ENCODE results near the gene ACOXL. TPM values are rescaled to one million over a fixed set of nuclear protein-coding genes. Genes with fewer than 3 reads are reported as not detected.
"Not testable (repeated sequence)": the region's sequence is repeated elsewhere in the genome, so short reads cannot be mapped to it uniquely, and the experiment has no call there.

ACOXL gene
- total and polyA plus RNA-seq, 2 donors (not counting 3 experiments of a cell fraction or from before 2014, with no cell fraction given): not detected

GRCh38 chr2:110854355-110855081 is 122.1 kb downstream of the ACOXL start:
- no peaks in the 10 kb centered on the region for H4K20me1 ChIP-seq (replicated peaks; ENCODE audit: control insufficient read depth, extremely low read depth, insufficient read depth, low read length)

GRCh38 chr2:110855841-110856240 is 123.5 kb downstream of the ACOXL start:
- H4K20me1 ChIP-seq (replicated peaks; ENCODE audit: control insufficient read depth, extremely low read depth, insufficient read depth, low read length); BruUV-seq (replicated peaks); H3K9ac ChIP-seq (replicated peaks; ENCODE audit: extremely low read depth, insufficient read depth, low read length); H2AFZ ChIP-seq (ENCODE audit: low read depth, low read length); H3K4me2 ChIP-seq (ENCODE audit: insufficient read depth, low read length); POLR2A ChIA-PET; FAIRE-seq; DNase-seq (ENCODE audit: low read depth, low spot score); CTCF ChIA-PET; dilution Hi-C loops (cut with MboI; ENCODE audit: extremely low pct_ligation_motif_present, low sequenced_read_pairs); intact Hi-C loops (cut with micrococcal nuclease); H3K9me3 ChIP-seq (replicated peaks; ENCODE audit: control insufficient read depth, insufficient read depth, low read length); H3K4me3 ChIP-seq (replicated peaks in 1 of 3; ENCODE audit: insufficient read depth in 1 of 3, low read depth in 1 of 3, low read length in 3 of 3); H3K4me1 ChIP-seq (ENCODE audit: control insufficient read depth, extremely low read depth, insufficient read depth, low read length); H3K27ac ChIP-seq (ENCODE audit: insufficient read depth, low read depth, low read length); H3K79me2 ChIP-seq (ENCODE audit: control insufficient read depth, insufficient read depth, low read length); H3K9me1 ChIP-seq (replicated peaks; ENCODE audit: control insufficient read depth, extremely low read depth, insufficient read depth, low read length); H3K36me3 ChIP-seq (ENCODE audit: control insufficient read depth in 2 of 2, extremely low read depth in 1 of 2, insufficient read depth in 2 of 2, low read length in 2 of 2): not testable (repeated sequence)
- peaks cover 4 to 12% of the 10 kb centered on the region in 2 experiments for H3K27me3 ChIP-seq (ENCODE audit: control insufficient read depth in 2 of 2, insufficient read depth in 2 of 2, low read length in 2 of 2)

More at GRCh38 chr2:110854355-110855081, 122.1 kb downstream of the ACOXL start:
- Histone ChIP-seq H3K27ac (ENCODE audit: insufficient read depth, low read depth, low read length) (no peak overlapping the region), H3K4me3 (replicated peaks in 1 of 3; ENCODE audit: insufficient read depth in 1 of 3, low read depth in 1 of 3, low read length in 3 of 3) (no peak overlapping the region), H3K4me1 (ENCODE audit: control insufficient read depth, extremely low read depth, insufficient read depth, low read length) (no peaks in the 10 kb centered on the region), H3K9ac (replicated peaks; ENCODE audit: extremely low read depth, insufficient read depth, low read length) (no peak overlapping the region), H3K4me2 (ENCODE audit: insufficient read depth, low read length) (no peak overlapping the region), H3K36me3 (ENCODE audit: control insufficient read depth in 2 of 2, extremely low read depth in 1 of 2, insufficient read depth in 2 of 2, low read length in 2 of 2) (no peaks in the 10 kb centered on the region), H3K27me3 (ENCODE audit: control insufficient read depth in 2 of 2, insufficient read depth in 2 of 2, low read length in 2 of 2) (peaks cover under 1 to 9% of the 10 kb centered on the region in 2 experiments), H3K79me2 (ENCODE audit: control insufficient read depth, insufficient read depth, low read length) (no peaks in the 10 kb centered on the region), H3K9me1 (replicated peaks; ENCODE audit: control insufficient read depth, extremely low read depth, insufficient read depth, low read length) (no peaks in the 10 kb centered on the region), H2AFZ (ENCODE audit: low read depth, low read length) (no peak overlapping the region), H3K9me3 (replicated peaks; ENCODE audit: control insufficient read depth, insufficient read depth, low read length) (no peaks in the 10 kb centered on the region)
- DNase-seq (ENCODE audit: low read depth, low spot score) (no peak), FAIRE-seq (no peak)
- CTCF ChIA-PET: interaction anchor here (0.6 to 1.8 kb wide), 5 partner anchors 13 to 342 kb away, joined by 3 to 6 read pairs (median 4); no protein-coding TSS in a partner anchor
- POLR2A ChIA-PET: no interaction called here
- TF ChIP-seq FOS (IDR thresholded peaks at IDR 0.05; ENCODE audit: borderline replicate concordance, insufficient read depth, low read length) (no peak), MYC (IDR thresholded peaks at IDR 0.05; ENCODE audit: low read depth, low read length) (no peak), CTCF (IDR thresholded peaks at IDR 0.05; ENCODE audit: extremely low read depth in 1 of 2, insufficient read depth in 1 of 2, low read depth in 1 of 2, low read length in 2 of 2) (peak; percentile 22 to 37), EZH2 (IDR thresholded peaks at IDR 0.05; ENCODE audit: borderline replicate concordance, low read depth, low read length, severe bottlenecking) (no peak)
- dilution Hi-C loops (cut with MboI; ENCODE audit: extremely low pct_ligation_motif_present, low sequenced_read_pairs): no loop called here
- no TSS peak for BruUV-seq (replicated peaks)
- intact Hi-C loops (cut with micrococcal nuclease): no loop called here
